Measurements from ENCODE around the gene MKX.

- no peak for TF ChIP-seq CTCF (IDR thresholded peaks at IDR 0.05; ENCODE audit: poor library complexity)
- no peak for TF ChIP-seq EZH2phosphoT487 (IDR thresholded peaks at IDR 0.05; ENCODE audit: low read depth, severe bottlenecking, unreplicated experiment)
- no peak for TF ChIP-seq EZH2 (IDR thresholded peaks at IDR 0.05; ENCODE audit: borderline replicate concordance)
Measured at GRCh38 chr10:27752673-27753237, 7.1 kb upstream of the MKX start.
